ENCODE data around the gene METRN. TPM values are rescaled to one million over a fixed set of nuclear protein-coding genes. Genes with fewer than 3 reads are reported as not detected.

Gene METRN
- total RNA-seq, 2 donors from 2014 or later = 36.6 to 71.9 TPM

DNA sequence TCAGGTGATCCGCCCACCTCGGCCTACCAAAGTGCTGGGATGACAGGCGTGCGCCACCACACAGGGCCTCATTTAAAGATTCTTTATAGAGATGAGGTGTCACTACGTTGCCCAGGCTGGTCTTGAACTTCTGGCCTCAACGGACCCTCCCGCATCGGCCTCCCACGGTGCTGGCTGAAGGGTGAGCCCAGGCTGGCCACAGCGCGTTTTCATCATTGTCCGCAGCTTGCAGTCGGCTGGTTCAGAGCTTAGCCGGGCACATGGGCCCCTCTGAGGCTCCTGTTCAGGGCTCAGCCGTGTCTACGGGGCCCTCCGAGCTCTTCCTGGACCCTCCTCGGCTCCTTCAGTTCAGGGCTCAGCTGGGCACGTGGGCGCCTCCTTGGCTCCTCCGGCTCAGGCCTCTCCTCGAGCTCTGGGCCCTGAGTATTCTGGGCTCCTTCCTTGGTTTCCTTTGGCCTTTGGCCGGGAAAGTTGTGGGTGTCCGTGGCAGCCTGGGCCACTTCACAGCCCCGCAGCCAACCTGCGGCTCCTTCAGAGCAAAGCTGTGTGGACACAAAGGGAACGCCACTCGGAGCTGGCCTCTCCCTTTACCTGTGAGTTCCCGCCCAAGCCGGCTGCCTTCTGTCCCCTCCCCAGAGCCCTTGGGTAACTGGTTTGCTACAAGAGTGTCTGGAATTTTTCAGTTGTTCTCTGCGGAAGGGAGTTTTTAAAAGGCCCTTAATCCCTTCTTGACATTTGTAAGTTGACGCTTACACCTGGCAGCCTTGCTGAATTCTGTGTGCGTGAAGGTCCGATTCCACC is 44.4 kb downstream of the METRN start:
- Histone ChIP-seq H3K27ac (no peak overlapping the region), H3K4me1 (no peaks in the 10 kb centered on the region), H3K27me3 (no peaks in the 10 kb centered on the region), H3K4me3 (no peak overlapping the region), H3K36me3 (replicated peaks in 1 of 2; ENCODE audit: insufficient read depth in 1 of 2, low read depth in 2 of 2) (no peaks in the 10 kb centered on the region), H3K9me3 (no peaks in the 10 kb centered on the region)
- no peak for ATAC-seq
- no peak for DNase-seq
- WGBS, 2 donors = 66 to 70% methylated on average over 29 to 34 of the region's 34 CpGs
- intact Hi-C loops (cut with DNase I) = no loop called here
- no peak for TF ChIP-seq CTCF (IDR thresholded peaks at IDR 0.05)
- TF ChIP-seq POLR2A (IDR thresholded peaks at IDR 0.05) = no peak

GRCh38 chr16:760065-760464 is 45.1 kb downstream of the METRN start:
- intact Hi-C loops (cut with DNase I) = no loop called here
- Histone ChIP-seq H3K4me3 (no peak overlapping the region), H3K9me3 (no peaks in the 10 kb centered on the region), H3K4me1 (no peaks in the 10 kb centered on the region), H3K27ac (no peak overlapping the region), H3K36me3 (replicated peaks in 1 of 2; ENCODE audit: insufficient read depth in 1 of 2, low read depth in 2 of 2) (no peaks in the 10 kb centered on the region), H3K27me3 (no peaks in the 10 kb centered on the region)
- ATAC-seq = no peak
- DNase-seq = no peak
- 59% methylated on average over 9 of the region's 15 CpGs; no CpG with 5 or more reads in 1 of the 2 donors for WGBS, 2 donors
- TF ChIP-seq POLR2A (IDR thresholded peaks at IDR 0.05) = no peak
- TF ChIP-seq CTCF (IDR thresholded peaks at IDR 0.05) = no peak

DNA sequence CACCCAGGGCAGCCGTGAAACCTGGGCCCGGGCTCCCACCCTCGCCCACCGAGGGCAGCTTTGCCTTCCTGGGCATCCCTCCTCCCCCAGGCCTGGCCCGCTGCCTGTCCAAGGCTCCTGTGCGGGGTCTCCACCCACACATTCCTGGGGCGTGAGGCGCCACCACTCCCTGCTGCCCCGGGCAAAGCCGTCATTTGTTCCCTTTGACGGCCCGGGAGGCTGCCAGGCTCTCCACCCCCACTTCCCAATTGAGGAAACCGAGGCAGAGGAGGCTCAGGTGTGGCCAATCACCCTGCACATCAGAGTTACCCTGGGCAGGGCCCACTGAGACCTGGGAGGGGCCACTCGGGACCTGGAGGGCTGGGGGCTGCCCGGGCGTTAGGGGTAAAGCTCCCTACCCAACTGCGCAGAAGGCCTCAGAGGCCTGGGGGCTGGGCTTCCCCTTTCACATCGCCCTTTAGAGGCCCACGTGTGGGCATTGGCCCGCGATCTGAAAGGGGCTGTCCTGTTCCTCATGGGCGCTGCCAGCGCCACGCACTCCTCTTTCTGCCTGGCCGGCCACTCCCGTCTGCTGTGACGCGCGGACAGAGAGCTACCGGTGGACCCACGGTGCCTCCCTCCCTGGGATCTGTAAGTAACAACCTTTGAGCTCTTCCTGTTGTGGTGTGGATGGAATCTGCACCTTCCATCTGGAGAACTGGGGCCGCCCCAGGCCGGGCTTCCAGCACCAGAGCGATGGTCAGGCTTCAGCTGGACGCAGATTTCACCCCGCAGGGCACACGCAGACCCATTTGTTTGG is 45.8 kb downstream of the METRN start, which contains the start of gene MSLN:
Gene MSLN, plus strand, starts transcription at position 190 of the 799 bp plus-strand sequence. CDS start 1,947 bp downstream, outside the sequence.
- no peak for ATAC-seq
- Histone ChIP-seq H3K27me3 (no peaks in the 10 kb centered on the region), H3K4me1 (no peaks in the 10 kb centered on the region), H3K4me3 (no peak within 1 kb of the TSS), H3K9me3 (no peaks in the 10 kb centered on the region), H3K36me3 (replicated peaks in 1 of 2; ENCODE audit: insufficient read depth in 1 of 2, low read depth in 2 of 2) (no peaks in the 10 kb centered on the region), H3K27ac (no peak within 1 kb of the TSS)
- TF ChIP-seq CTCF (IDR thresholded peaks at IDR 0.05) (no peak), POLR2A (IDR thresholded peaks at IDR 0.05) (no peak)
- DNase-seq = no peak
- intact Hi-C loops (cut with DNase I) = no loop called here
- 72 to 73% methylated on average over 16 to 36 of the region's 37 CpGs for WGBS, 2 donors

- TF ChIP-seq CTCF (IDR thresholded peaks at IDR 0.05) (no peak), POLR2A (IDR thresholded peaks at IDR 0.05) (no peak)
- Histone ChIP-seq H3K27me3 (no peaks in the 10 kb centered on the region), H3K4me3 (no peak overlapping the region), H3K27ac (no peak overlapping the region), H3K9me3 (no peaks in the 10 kb centered on the region), H3K36me3 (replicated peaks in 1 of 2; ENCODE audit: insufficient read depth in 1 of 2, low read depth in 2 of 2) (no peaks in the 10 kb centered on the region), H3K4me1 (no peaks in the 10 kb centered on the region)
- WGBS, 2 donors = 62 to 71% methylated on average over 2 to 21 of the region's 22 CpGs
- no peak for ATAC-seq
- no peak for DNase-seq
- intact Hi-C loops (cut with DNase I) = no loop called here
These were observed 47.0 kb downstream of the METRN start for GRCh38 chr16:761625-762513.

All from body of pancreas (tissue), 4 donors.